A673 (cell line): Measurements from ENCODE around the gene RPL36. TPM values are rescaled to one million over a fixed set of nuclear protein-coding genes. Genes with fewer than 3 reads are reported as not detected.

ENCODE experiments used
- BruUV-seq: library from RNA; stranded (reverse); fragments of 400-500 nt; replicated peaks from 2 replicates; lab custom pipeline; 2021; lab: Mats Ljungman, UMichigan
- CTCF ChIA-PET: fragments of 300-600 bp; sonication (Branson Sonifier 250); formaldehyde crosslinking; loops from one replicate; lab custom pipeline; 2022; ENCODE audit warnings: antibody characterized with exemption; lab: Charles Lee
- POLR2A ChIA-PET: fragments of 300-600 bp; sonication (Branson Sonifier 250); formaldehyde crosslinking; loops from one replicate; lab custom pipeline; 2022; ENCODE audit warnings: antibody characterized with exemption; ENCODE audit not compliant: low non-redundant PET; lab: Charles Lee
- DNase-seq: peaks from one replicate; pipeline ENCODE4 v3.0.0-alpha.2; 2015; ENCODE audit warnings: low spot score
- H3K27ac ChIP-seq: fragments of 200-600 bp; sonication (generic); 2 replicates; pipeline ENCODE4 v1.5.1; 2016; ENCODE audit warnings: mixed run types, low read depth, mild to moderate bottlenecking, mixed read lengths, antibody characterized with exemption, low read length; ENCODE audit not compliant: poor library complexity, severe bottlenecking
- H3K27me3 ChIP-seq: fragments of 200-600 bp; sonication (generic); replicated peaks from 2 replicates; pipeline ENCODE4 v1.6.1; 2017; ENCODE audit warnings: mixed run types, low read depth, mild to moderate bottlenecking, mixed read lengths, antibody characterized with exemption, low read length; ENCODE audit not compliant: insufficient read depth, poor library complexity
- H3K36me3 ChIP-seq: fragments of 200-600 bp; sonication (generic); 2 replicates; pipeline ENCODE4 v1.6.1; 2016; ENCODE audit warnings: mixed run types, mild to moderate bottlenecking, mixed read lengths, antibody characterized with exemption, low read length; ENCODE audit not compliant: insufficient read depth, poor library complexity, severe bottlenecking
- H3K4me1 ChIP-seq: fragments of 200-600 bp; sonication (generic); 2 replicates; pipeline ENCODE4 v1.6.1; 2017; ENCODE audit warnings: mixed run types, mild to moderate bottlenecking, mixed read lengths, antibody characterized with exemption, low read length; ENCODE audit not compliant: insufficient read depth, poor library complexity, severe bottlenecking
- H3K4me3 ChIP-seq: fragments of 200-600 bp; sonication (generic); 2 replicates; pipeline ENCODE4 v1.5.1; 2016; ENCODE audit warnings: low read depth, mixed run types, mild to moderate bottlenecking, mixed read lengths, low read length; ENCODE audit not compliant: poor library complexity, severe bottlenecking
- H3K9me3 ChIP-seq: fragments of 200-600 bp; sonication (generic); 2 replicates; pipeline ENCODE4 v1.6.1; 2016; ENCODE audit warnings: mixed run types, low read depth, mild to moderate bottlenecking, mixed read lengths, antibody characterized with exemption, low read length; ENCODE audit not compliant: poor library complexity, severe bottlenecking
- EZH2 ChIP-seq: fragments of 200-600 bp; sonication (generic); IDR thresholded peaks from 2 replicates; pipeline ENCODE4 v1.6.1; 2017; ENCODE audit warnings: borderline replicate concordance, low read depth, mild to moderate bottlenecking, mixed read lengths, antibody characterized with exemption, low read length; ENCODE audit not compliant: poor library complexity, severe bottlenecking
- intact Hi-C: fragments of 100-400 bp; cut with micrococcal nuclease; formaldehyde crosslinking; loops from one replicate; pipeline ENCODE4 v1.10.0; 2022; ENCODE audit not compliant: unreplicated experiment
- total RNA-seq: library from RNA; stranded (reverse); gene quantifications from 2 replicates; pipeline ENCODE4 v1.2.3, GENCODE V29; 2021
- TF ChIP-seq, protein P1 (sequence below): fragments of 300-800, 200-600 bp; sonication (generic); conservative IDR thresholded peaks from 2 replicates; pipeline ENCODE4 v1.5.1; 2017; ENCODE audit warnings: low read depth, mild to moderate bottlenecking, antibody characterized with exemption, low read length, moderate library complexity, mixed read lengths

Gene RPL36
- total RNA-seq, 1 experiment from 2014 or later = 992 TPM

DNA sequence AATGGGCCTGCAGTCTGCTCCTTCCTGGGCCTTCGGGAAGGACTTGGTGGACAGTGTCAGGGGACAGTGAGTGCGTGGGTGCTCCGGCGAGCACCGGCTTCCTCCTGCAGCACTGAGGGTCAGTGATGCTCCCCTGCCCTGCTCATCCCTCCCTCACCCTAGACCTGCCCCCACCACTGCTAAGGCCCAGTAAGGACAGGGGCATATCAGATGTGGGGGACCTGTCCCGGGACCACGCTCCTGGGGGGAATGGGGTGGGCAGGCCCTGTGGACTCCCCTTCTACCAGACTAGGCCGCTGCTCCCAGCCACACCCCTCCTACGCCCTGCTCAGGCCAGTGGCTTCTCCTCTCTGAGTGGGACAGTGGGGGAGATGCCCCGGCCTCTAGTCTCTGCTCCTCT, 13.0 kb upstream of the RPL36 start:
- no TSS peak for BruUV-seq
- POLR2A ChIA-PET = no interaction called here
- no peak for DNase-seq
- no peaks in the 10 kb centered on the region for H3K4me1 ChIP-seq
- intact Hi-C loops = no loop called here
- CTCF ChIA-PET = no interaction called here
- no peak for TF ChIP-seq EZH2
- TF ChIP-seq, protein P1, sequence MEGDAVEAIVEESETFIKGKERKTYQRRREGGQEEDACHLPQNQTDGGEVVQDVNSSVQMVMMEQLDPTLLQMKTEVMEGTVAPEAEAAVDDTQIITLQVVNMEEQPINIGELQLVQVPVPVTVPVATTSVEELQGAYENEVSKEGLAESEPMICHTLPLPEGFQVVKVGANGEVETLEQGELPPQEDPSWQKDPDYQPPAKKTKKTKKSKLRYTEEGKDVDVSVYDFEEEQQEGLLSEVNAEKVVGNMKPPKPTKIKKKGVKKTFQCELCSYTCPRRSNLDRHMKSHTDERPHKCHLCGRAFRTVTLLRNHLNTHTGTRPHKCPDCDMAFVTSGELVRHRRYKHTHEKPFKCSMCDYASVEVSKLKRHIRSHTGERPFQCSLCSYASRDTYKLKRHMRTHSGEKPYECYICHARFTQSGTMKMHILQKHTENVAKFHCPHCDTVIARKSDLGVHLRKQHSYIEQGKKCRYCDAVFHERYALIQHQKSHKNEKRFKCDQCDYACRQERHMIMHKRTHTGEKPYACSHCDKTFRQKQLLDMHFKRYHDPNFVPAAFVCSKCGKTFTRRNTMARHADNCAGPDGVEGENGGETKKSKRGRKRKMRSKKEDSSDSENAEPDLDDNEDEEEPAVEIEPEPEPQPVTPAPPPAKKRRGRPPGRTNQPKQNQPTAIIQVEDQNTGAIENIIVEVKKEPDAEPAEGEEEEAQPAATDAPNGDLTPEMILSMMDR = no peak
- H3K27ac ChIP-seq = no peak overlapping the region
- no peak overlapping the region for H3K4me3 ChIP-seq
- no peaks in the 10 kb centered on the region for H3K27me3 ChIP-seq
- H3K9me3 ChIP-seq = no peaks in the 10 kb centered on the region
- no peaks in the 10 kb centered on the region for H3K36me3 ChIP-seq

- Histone ChIP-seq H3K27me3 (no peaks in the 10 kb centered on the region), H3K9me3 (no peaks in the 10 kb centered on the region), H3K4me1 (no peaks in the 10 kb centered on the region), H3K4me3 (no peak overlapping the region), H3K27ac (no peak overlapping the region), H3K36me3 (no peaks in the 10 kb centered on the region)
- no peak for DNase-seq
- CTCF ChIA-PET = no interaction called here
- no peak for TF ChIP-seq EZH2
- TF ChIP-seq, protein P1 = no peak
- no TSS peak for BruUV-seq
- POLR2A ChIA-PET = no interaction called here
- intact Hi-C loops = no loop called here
Measured at GRCh38 chr19:5677580-5677979, 12.5 kb upstream of the RPL36 start.

DNA sequence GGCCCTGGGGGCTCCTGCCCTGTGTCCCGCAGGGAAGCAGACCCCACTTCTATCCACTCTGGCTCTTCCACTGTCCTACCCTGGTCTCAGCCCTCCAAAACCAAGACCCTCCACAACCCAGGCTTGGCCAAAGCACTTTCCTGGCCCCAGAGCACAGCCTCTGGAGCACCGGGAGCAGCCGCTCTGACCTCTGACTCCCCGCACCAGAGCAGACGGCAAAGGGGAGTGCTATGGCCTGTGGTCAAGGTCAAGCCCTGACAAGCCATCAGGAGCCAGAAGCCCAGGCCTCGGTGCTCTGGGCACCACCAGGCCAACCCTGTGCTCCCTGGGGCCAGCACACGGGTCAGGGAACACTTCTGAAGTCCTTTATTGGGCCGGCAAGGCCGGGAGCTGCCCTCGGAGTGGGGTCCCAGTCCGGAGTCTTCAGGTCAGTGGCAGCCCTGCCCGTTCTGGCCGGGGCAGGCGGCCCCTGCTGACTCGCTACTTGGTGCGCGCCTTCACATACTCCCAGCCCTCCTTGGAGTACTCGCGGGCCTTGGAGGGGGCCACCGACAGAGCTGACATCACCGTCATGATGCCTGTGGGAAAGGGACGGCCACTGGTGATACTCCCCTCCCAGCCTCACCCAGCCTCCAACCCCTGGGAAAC, 11.9 kb upstream of the RPL36 start:
- Histone ChIP-seq H3K4me1 (no peaks in the 10 kb centered on the region), H3K27me3 (no peaks in the 10 kb centered on the region), H3K27ac (no peak overlapping the region), H3K4me3 (no peak overlapping the region), H3K36me3 (no peaks in the 10 kb centered on the region), H3K9me3 (no peaks in the 10 kb centered on the region)
- no TSS peak for BruUV-seq
- TF ChIP-seq EZH2 = no peak
- TF ChIP-seq, protein P1 = no peak
- intact Hi-C loops = no loop called here
- POLR2A ChIA-PET = no interaction called here
- no peak for DNase-seq
- CTCF ChIA-PET = no interaction called here
